ENCODE data around the gene DAAM2.

DAAM2 gene

GRCh38 chr6:39787322-39787721, 4.9 kb upstream of the DAAM2 start:
- DNase-seq (ENCODE audit: low spot score) = no peak

- no peak for DNase-seq (ENCODE audit: low spot score)
These were observed 1.4 kb upstream of the DAAM2 start for GRCh38 chr6:39790772-39791171.

GRCh38 chr6:39791311-39791710, 865 bp upstream of the DAAM2 start:
- DNase-seq (ENCODE audit: low spot score) = peak; percentile 84

- peak; percentile 17 for DNase-seq (ENCODE audit: low spot score)
These were observed 619 bp downstream of the DAAM2 start for GRCh38 chr6:39792540-39793450.

- DNase-seq (ENCODE audit: low spot score) = no peak
These were observed 1.3 kb downstream of the DAAM2 start for GRCh38 chr6:39793516-39793915.

- peak; percentile 85 for DNase-seq (ENCODE audit: low spot score)
These were observed 2.1 kb downstream of the DAAM2 start for GRCh38 chr6:39794231-39794630.

GRCh38 chr6:39797751-39798150, 5.6 kb downstream of the DAAM2 start:
- no peak for DNase-seq (ENCODE audit: low spot score)

GRCh38 chr6:39800034-39801032, 8.2 kb downstream of the DAAM2 start:
- DNase-seq (ENCODE audit: low spot score) = peak; percentile 17

- DNase-seq (ENCODE audit: low spot score) = peak; percentile 75
These were observed 9.5 kb downstream of the DAAM2 start for GRCh38 chr6:39801456-39802251.

- DNase-seq (ENCODE audit: low spot score) = no peak
These were observed 11.7 kb downstream of the DAAM2 start for GRCh38 chr6:39803872-39804271.

- DNase-seq (ENCODE audit: low spot score) = peak; percentile 39
These were observed 12.4 kb downstream of the DAAM2 start for GRCh38 chr6:39804466-39805065.

GRCh38 chr6:39806278-39806677, 14.1 kb downstream of the DAAM2 start:
- DNase-seq (ENCODE audit: low spot score) = no peak

- no peak for DNase-seq (ENCODE audit: low spot score)
These were observed 16.2 kb downstream of the DAAM2 start for GRCh38 chr6:39808346-39808745.

GRCh38 chr6:39808964-39809363, 16.8 kb downstream of the DAAM2 start:
- peak; percentile 72 for DNase-seq (ENCODE audit: low spot score)

- no peak for DNase-seq (ENCODE audit: low spot score)
These were observed 19.7 kb downstream of the DAAM2 start for GRCh38 chr6:39811835-39812345.

- DNase-seq (ENCODE audit: low spot score) = no peak
These were observed 20.3 kb downstream of the DAAM2 start for GRCh38 chr6:39812496-39812852.

- peak; percentile 67 for DNase-seq (ENCODE audit: low spot score)
These were observed 20.8 kb downstream of the DAAM2 start for GRCh38 chr6:39812853-39813533.

- DNase-seq (ENCODE audit: low spot score) = no peak
These were observed 22.1 kb downstream of the DAAM2 start for GRCh38 chr6:39814236-39814635.

GRCh38 chr6:39815356-39815755, 23.2 kb downstream of the DAAM2 start:
- DNase-seq (ENCODE audit: low spot score) = no peak

GRCh38 chr6:39816747-39817146, 24.6 kb downstream of the DAAM2 start:
- DNase-seq (ENCODE audit: low spot score) = no peak

GRCh38 chr6:39818695-39819094, 26.5 kb downstream of the DAAM2 start:
- no peak for DNase-seq (ENCODE audit: low spot score)

Data from pons (tissue), 1 donor.